NOMO-1 treated with dmso at 0.1 percent for 144 hours (cell line): Measurements from ENCODE around the gene PMM1.
"Not testable (repeated sequence)": the region's sequence is repeated elsewhere in the genome, so short reads cannot be mapped to it uniquely, and the experiment has no call there.

ENCODE experiments used
- DNase-seq: peaks from one replicate; lab custom pipeline; 2025; ENCODE audit not compliant: unreplicated experiment; lab: John Stamatoyannopoulos, UW

The PMM1 gene

DNA sequence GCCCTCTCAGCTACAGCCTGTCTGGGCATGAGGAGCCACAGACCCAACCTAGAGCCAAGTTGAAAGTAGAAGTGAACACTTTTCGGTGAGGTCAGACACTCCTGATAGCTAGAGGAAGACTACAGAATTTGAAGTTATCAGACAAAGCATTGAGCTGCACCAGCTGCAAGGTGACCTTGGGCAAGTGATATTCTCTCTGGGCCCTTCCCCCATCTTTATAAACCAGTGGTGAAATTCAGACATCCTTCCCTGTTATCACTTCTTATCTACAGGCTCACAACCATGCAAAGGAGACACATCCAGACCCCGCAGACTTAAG, 8.0 kb upstream of the PMM1 start:
- DNase-seq: no peak

GRCh38 chr22:41596776-41597634, 7.4 kb upstream of the PMM1 start:
- DNase-seq: no peak

- no peak for DNase-seq
Measured at GRCh38 chr22:41595703-41596102, 6.1 kb upstream of the PMM1 start.

GRCh38 chr22:41593336-41593960, 3.8 kb upstream of the PMM1 start:
- not testable (repeated sequence) for DNase-seq

GRCh38 chr22:41587347-41587723, 2.3 kb downstream of the PMM1 start:
- no peak for DNase-seq

- DNase-seq: no peak
Measured at GRCh38 chr22:41585898-41586297, 3.7 kb downstream of the PMM1 start.

DNA sequence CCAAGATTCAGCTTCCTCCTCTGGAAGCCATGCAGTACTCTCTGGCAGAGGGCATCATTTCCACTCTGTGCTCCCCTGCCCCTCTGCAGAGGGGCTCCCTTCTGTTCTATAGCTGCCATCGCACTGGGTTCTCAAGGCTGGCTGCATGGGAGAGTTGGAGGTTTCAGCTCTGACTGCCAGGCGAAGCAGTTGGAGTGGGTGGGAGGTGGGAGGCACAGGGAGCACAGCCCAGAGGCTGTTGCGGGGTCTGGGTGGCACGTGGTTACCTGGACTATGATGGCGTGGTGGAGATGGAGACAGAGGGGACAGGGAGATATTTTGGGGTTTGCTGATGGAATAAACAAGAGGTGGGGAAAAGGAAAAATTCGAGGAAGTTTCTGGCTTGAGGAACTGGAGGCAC, 4.8 kb downstream of the PMM1 start:
- no peak for DNase-seq

GRCh38 chr22:41582694-41583093, 6.9 kb downstream of the PMM1 start:
- DNase-seq: no peak

DNA sequence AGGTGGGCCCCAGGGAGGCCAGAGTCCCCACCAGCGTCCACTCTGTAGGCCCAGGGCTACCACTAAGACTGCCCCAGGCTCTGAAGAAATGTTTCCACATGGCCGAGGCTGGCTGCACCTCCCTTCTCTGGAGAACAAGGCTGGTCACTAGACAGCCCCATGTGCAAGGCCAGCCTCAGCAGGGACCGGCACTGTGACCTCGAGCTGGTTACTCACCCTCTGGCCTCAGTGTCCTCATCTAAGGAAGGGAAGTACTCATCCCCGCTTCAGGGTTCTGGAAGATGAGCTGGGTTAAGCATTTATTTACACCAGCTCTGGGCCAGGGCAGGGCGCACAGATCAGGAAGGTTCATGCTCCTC, 9.7 kb downstream of the PMM1 start:
- DNase-seq: no peak

GRCh38 chr22:41579297-41579996, 10.2 kb downstream of the PMM1 start:
- no peak for DNase-seq

GRCh38 chr22:41578818-41579217, 10.8 kb downstream of the PMM1 start:
- DNase-seq: no peak

- no peak for DNase-seq
Measured at GRCh38 chr22:41578114-41578513, 11.5 kb downstream of the PMM1 start.

- no peak for DNase-seq
Measured at GRCh38 chr22:41576877-41577276, 12.8 kb downstream of the PMM1 start.

DNA sequence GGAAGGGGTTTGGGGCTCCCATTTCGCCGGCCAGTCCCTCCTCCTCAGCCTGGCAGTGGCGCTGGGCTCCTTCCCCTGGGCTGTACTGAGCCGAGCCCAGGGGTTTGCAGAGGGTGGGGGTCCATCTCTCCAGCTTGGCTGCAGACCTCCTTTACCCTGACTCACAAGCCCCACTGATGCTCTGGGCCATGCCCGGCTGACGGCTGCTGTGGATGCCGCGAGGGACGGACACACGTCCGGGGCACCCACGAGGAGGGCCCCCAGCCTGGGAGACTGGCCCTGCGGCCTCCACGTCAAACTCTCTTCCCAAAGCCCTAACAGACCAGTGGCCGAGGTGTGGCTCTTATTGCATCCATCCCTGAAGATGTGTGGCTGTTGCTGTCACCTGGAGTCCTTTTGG, 14.1 kb downstream of the PMM1 start:
- no peak for DNase-seq

DNA sequence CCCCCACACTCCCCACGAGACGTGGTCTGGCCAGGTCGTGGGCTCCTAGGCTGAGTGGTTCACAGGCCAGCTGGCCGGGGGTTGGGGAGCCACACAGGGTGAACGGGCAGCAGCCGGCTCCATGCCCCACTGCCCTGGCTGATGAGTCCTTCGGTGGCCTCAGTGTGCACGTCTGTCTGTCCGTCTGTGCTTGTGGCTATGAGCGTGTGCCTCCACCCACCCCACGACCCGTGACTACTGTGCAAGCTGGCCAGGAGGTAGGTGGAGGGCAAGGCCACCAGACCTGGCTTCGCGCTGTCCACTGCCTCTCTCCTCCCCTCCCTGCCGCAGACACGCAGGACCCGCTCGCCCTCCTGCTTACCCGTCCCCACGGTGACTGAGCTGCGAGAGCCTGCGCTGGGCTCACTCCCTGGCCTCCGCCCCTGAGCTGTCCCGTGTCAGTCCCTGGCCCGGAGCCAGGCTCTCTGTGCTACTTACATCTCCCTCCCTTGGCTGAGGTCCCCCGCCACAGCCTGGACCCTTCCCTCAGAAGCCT, 14.7 kb downstream of the PMM1 start:
- DNase-seq: no peak

DNA sequence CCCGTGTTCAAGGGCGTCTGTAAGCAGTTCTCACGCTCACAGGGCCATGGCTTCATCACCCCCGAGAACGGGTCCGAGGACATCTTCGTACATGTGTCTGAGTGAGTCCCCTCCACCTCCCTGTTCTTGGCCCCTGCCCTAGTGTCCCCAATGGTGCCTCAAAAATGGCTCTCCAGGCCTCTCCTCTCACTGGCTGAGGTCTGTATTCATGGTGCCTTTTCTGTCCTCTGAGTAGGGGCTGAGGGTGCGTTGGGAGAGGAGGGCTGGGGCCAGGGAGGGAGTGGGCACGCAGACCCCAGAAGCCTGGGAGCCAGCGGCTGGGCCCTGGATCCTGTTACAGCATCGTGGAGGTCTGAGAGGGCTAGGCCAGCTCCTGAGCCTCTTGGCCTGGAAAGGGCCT, 16.0 kb downstream of the PMM1 start:
- no peak for DNase-seq

DNA sequence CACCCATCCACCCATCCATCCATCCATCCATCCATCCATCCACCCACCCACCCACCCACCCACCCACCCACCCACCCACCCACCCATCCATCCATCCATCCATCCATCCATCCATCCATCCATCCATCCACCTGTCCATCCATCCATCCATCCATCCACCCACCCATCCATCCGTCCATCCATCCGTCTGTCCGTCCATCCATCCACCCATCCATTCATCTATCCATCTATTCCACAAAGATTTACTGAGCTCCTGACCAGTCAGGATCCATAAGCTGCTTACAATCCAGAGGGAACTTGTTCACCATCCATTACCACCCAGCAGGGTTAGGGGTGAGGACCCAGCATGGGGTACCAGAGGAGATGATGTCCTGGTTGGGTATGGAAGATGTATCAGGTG, 17.3 kb downstream of the PMM1 start:
- DNase-seq: not testable (repeated sequence)

DNA sequence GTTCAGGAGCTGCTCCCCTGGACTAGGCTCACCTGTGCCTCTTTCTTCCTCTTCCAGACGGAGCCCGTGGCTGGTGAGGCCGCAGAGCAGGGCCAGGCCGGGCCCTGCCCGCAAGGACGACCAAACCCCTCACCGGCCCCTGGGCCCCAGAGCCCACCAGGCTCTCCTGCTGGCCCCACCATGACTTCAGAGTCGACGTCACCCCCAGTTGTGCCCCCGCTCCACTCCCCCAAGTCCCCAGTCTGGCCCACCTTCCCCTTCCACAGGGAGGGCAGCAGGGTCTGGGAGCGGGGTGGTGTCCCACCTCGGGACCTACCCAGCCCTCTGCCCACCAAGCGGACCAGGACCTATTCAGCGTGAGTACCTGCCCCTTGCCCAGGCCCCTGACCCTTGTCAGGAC, 17.9 kb downstream of the PMM1 start:
- DNase-seq: no peak

DNA sequence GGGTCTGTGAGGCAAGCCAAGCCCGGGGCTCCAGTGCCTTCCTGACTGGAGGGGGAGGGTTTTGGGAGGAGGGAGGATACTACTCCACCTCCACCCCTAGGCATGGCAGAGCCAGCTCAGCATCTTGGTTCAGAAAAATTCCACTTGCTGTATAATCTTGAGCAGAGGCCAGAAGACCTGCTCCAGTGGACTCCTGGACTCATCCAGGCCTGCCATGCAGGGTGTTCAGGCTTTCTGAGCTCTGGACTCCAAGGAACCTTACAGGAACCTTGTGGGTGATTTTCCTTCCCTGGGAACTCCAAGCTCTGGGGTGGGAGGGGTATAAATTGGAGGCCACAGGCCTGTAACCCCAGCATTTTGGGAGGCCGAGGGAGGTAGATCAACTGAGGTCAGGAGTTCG, 19.4 kb downstream of the PMM1 start:
- DNase-seq: no peak

DNA sequence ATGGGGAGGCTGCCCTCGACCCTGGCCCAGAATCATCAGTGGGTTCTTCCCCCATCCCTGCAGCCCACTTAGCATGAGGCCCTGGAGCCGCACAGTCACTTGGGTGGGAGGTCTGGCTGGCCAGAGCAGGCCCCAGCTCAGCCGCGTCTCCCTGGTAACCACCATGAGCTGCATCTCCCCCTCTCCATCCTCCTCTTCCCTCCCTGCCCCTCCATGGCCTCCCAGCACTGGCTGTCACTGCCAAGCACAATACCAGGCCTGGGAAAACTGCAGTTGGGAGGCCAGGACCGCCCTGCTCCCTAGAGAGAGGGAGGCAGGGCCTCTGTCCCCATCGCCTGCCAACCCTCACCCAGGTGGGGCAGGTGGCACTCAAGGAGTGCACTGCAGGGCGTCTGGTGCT, 20.8 kb downstream of the PMM1 start:
- DNase-seq: no peak

GRCh38 chr22:41567512-41567768, 22.2 kb downstream of the PMM1 start:
- DNase-seq: no peak

GRCh38 chr22:41565403-41566054, 24.1 kb downstream of the PMM1 start:
- no peak for DNase-seq
